Measurements from ENCODE around the gene NINL.
A peak's percentile ranks its signal among the peaks of the same experiment; 100 is the strongest.

The NINL gene

DNA sequence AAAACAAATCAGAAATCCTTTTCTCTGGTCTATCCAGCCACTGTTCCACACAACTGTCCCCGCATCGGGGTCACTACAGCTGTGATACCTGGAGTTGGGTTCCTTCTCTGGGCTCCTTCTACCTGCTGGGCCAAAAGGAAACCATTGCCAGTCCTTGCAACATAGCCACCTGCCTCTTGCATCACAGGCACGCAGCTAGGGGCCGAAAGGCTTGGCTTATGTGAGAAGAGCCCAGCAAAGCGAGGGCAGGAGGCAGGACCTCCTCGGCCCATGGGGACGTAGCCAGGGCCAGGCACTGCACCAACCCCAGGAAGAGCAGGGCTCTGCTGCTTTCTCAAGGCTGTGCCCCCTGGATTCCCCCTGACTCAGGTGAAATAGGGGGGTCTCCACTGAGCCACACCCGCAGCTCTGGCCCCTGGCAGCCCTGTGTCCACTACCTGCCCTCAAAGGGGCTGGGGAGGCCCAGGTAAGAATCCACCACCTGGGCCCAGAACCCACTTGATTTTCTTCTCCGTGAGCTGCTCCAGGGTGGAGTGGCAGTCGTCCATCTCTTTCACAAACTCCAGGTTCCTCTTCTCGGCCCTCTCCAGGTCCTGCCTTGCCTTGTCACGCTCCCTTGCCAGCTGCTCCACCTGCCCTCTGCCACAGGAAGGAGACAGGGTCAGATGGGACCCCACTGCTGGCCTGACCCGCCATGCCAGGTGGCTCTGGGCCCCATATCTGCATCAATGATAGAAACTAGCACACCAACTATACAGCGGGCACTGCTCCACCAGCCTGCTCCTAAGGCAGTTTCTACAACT is 89.0 kb downstream of the NINL start:
- Mint-ChIP-seq H3K36me3 (no peaks in the 10 kb centered on the region), H3K4me3 (no peak overlapping the region), H3K27ac (peak overlapping the region; percentile 9), H3K9me3 (no peaks in the 10 kb centered on the region), H3K4me1 (no peaks in the 10 kb centered on the region)
- ATAC-seq (no peak), DNase-seq (ENCODE audit: low spot score in 2 of 2) (no peak)

DNA sequence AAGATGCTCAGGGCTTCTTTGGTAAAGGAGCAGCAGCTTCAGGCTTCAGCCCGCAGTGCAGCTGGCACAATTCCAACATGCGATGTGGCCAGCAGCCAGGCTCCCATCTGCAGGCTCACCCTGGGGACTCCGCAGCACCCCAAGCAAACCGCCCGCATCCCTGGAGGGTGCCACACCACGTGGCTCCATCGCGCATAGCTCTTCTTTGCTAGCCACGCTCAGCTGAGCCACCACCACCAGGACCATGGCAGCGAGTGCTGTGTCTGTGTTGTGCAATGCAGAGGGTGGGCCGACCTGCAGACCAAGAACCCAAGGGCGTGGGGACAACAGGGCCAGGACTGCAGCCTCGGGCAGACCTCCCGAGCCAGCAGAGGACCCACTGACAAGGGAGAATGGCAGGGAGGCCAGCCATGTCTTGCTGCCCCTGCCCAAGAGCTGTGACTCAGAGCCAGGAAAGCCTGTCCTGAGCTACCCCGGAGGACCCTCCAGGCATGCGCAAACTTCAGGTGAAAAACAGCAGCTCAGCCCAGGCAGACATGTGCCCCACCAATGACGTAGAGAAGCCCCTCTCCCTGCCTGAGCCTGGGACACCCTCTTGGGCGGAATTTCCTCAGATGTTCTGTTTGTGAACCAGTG is 90.0 kb downstream of the NINL start:
- Mint-ChIP-seq H3K4me1 (no peaks in the 10 kb centered on the region), H3K27ac (no peak overlapping the region), H3K4me3 (no peak overlapping the region), H3K36me3 (no peaks in the 10 kb centered on the region), H3K9me3 (no peaks in the 10 kb centered on the region)
- ATAC-seq (no peak), DNase-seq (ENCODE audit: low spot score in 2 of 2) (no peak)

DNA sequence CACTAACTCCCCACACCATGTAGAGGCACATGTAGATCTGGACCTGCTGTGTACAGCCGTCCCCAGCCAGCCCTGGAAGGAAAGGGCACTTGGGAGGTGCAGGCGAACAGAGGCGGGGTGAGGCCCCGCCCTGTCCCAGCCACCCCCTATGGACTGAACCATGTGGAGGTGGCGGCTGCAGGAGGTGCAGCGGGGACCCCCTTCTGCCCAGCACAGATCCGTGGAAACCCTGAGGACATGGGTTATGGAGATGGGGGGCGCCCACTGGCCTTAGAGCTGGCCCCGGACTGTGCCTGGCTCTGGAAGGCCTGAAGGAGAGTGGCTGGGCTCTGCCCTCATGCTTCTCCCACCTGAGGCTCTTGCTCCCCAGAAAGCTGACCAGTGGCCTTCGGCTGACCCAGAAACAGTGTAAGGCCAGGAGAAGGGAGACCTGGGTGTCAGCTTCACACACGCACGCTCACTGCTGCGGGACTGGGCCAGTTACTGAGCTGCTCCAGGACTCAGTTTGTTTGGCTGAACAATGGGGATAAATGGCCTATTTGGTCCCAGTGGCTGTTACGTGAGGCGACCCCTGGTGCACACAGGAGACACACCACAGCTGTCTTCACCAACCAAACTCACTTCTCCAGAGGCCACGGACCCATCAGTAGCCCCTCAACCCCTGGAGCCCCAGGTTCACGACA is 90.7 kb downstream of the NINL start:
- no peaks in the 10 kb centered on the region for H3K4me1 Mint-ChIP-seq
- H3K9me3 Mint-ChIP-seq = no peaks in the 10 kb centered on the region
- H3K36me3 Mint-ChIP-seq = no peaks in the 10 kb centered on the region
- DNase-seq (ENCODE audit: low spot score in 2 of 2) (no peak), ATAC-seq (no peak)
- no peak overlapping the region for H3K27ac Mint-ChIP-seq
- no peak overlapping the region for H3K4me3 Mint-ChIP-seq

DNA sequence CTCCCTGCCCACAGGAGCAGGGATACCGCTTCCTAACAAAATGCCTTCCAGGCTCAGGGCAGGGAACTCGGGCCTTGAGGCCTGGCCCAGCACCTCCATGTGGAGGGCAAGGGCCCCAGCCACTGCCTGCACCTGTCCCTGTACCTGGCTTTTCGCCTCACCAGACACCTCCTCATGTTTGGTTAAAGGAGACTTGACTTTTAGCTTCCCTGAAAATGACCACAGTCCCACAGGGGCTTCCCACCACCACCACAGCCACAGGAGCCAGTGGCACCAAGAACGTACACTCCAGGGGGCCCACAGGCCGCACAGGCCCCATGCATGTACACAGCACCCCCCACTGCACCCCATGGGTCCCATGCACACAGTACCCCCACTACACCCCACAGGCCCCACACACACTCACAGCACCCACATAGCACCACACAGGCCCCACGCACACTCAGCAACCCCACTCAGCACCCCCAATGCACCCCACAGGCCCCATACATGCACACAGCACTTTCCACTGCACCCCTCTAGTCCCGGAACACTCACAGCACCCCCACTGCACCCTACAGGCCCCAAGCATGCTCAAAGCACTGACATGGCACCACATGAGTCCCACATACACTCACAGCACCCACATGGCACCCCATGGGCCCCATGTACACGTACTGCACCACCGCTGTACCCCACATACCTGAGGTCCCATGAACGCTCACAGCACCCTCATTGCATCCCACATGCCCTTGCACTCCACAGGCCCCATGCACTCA is 91.4 kb downstream of the NINL start:
- Mint-ChIP-seq H3K4me3 (no peak overlapping the region), H3K27ac (no peak overlapping the region), H3K36me3 (no peaks in the 10 kb centered on the region), H3K9me3 (no peaks in the 10 kb centered on the region), H3K4me1 (no peaks in the 10 kb centered on the region)
- ATAC-seq (no peak), DNase-seq (ENCODE audit: low spot score in 2 of 2) (no peak)

DNA sequence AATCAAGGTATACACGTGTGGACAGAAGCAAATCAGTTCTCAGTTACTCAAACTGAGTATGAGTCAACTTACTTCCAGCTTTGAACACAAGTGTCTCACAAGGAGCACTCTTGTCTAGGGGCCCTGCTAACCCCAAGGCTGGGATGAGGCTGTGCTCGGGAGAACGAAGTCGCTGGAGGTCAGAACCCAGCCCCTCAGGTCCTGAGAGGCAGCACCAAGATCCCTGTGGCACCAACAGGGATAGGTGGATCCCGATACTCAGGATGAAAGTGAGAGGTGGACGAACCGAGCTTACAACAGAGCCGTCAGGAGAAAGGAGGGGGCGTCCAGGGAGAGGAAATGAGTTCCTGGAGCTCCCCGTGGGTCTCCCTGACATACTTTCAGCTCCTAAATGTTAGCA is 92.2 kb downstream of the NINL start:
- Mint-ChIP-seq H3K9me3 (no peaks in the 10 kb centered on the region), H3K36me3 (no peaks in the 10 kb centered on the region), H3K4me1 (no peaks in the 10 kb centered on the region), H3K4me3 (no peak overlapping the region), H3K27ac (no peak overlapping the region)
- DNase-seq (ENCODE audit: low spot score in 2 of 2) (no peak), ATAC-seq (no peak)

DNA sequence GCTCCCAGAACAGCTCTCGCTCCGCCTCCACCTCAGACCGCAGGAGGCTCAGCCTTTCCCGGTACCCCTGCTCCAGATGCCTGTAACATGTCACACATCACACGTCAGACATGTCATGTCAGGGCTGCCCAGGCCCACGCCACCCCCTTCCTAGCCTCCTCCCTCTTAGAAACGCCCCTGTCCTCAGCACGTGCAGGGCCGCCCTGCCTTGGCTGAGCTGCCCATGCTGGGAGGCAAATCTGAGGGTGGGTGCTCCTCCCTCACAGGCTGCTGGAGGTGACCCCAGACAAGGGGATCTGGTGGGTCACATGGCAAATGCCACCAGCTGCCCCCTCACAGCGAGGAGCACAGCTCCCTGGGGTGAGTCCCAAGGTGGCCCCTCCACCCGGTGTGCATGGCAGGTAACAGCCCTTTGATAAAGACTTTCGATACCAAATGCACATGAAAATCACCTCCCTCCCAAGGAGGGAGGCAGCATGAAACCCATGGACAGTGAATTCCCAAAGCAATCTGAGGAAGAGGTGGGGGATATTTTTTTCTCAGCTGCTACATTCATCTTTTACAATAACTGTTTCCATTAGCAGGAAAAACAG is 93.8 kb downstream of the NINL start:
- no peaks in the 10 kb centered on the region for H3K9me3 Mint-ChIP-seq
- no peak overlapping the region for H3K27ac Mint-ChIP-seq
- no peak for ATAC-seq
- DNase-seq (ENCODE audit: low spot score in 2 of 2) = no peak
- no peak overlapping the region for H3K4me3 Mint-ChIP-seq
- H3K36me3 Mint-ChIP-seq = no peaks in the 10 kb centered on the region
- H3K4me1 Mint-ChIP-seq = peaks cover 1% of the 10 kb centered on the region

DNA sequence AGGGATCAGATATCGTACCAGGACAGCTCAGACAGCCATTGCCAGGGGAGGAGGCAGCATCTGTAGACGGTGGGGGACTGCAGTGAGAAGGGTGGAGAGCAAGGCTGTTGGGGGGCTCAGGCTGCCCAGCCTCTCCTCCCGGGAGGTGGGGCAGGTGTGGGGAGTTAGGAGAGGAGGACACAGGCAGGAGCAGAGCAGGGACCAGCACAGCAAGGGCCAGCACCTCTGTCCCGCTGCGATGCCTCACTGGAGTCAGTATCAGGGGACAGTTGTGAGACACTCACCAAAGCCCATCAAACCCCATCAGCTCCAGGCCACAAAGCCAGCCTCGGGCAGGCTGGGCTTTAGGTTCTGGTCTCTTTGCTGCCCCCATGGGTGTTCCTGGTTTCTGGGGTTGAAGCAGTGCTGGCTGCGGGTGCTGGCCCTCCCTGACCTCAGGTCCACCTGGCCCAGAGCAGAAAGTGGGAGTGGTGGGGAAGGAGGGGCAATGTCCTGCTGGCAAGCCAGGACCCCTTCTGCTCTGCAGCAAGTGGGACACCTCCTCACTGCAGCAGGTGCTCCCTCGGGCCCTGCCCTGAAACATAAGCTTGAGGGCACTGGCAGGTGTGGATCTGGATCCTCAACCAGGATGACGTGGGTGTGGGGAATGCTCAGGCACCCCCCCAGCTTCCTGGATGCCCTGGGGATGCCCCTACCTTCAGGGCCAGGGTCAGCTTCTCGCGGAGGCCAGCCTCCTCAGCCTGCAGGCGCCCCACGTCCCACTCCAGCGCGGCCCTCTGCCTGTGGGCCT is 94.5 kb downstream of the NINL start:
- H3K4me1 Mint-ChIP-seq = peaks cover 6% of the 10 kb centered on the region
- DNase-seq (ENCODE audit: low spot score in 2 of 2) (no peak), ATAC-seq (no peak)
- no peak overlapping the region for H3K27ac Mint-ChIP-seq
- H3K4me3 Mint-ChIP-seq = no peak overlapping the region
- no peaks in the 10 kb centered on the region for H3K9me3 Mint-ChIP-seq
- H3K36me3 Mint-ChIP-seq = no peaks in the 10 kb centered on the region

DNA sequence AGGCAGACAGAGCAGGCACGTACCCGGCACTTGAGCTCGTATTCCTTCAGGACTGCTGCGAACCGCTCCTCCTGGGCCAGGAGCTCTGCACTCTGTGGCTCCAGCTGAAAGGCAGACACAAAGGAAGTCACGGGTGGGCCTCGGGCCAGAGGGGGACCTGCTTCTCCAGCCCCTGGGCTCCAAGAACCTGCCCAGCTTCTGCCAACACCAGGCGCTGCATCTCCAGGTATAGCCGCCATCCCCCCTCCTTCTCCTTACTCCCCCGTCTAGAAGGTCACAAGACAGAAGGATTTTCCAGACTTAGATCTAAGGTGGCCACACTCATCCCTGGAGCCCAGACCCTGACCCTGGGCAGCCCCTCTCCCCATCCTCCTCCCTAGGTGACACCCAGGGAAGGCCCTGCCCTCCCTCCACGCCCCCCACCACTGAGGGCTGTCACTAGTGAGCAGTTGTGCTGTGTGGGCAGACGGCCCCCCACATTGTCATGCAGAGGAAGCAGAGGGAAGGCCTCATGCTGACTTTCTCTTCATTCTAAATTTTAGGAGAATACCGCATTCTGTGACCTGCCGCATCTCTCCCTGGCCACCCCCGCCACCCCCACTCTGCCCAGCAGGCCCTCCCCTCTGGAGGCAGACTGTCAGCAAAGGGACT is 96.0 kb downstream of the NINL start:
- H3K4me3 Mint-ChIP-seq = no peak overlapping the region

DNA sequence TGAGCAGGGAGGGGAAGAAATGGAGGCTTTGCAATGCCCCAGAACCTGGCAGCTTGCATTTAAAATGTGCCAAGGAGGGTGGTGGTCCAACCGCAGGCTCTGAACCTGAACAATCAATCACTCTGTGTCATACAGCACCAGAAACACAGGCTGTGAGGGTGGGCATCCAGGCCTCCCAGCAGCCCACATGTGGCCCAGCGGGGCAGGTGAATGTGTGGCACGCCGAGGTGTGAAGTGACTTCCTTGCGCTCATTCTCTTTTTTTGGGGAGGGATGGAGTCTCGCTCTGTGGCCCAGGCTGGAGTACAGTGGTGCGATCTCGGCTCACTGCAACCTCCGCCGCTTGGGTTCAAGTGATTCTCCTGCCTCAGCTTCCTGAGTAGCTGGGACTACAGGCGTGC is 97.4 kb downstream of the NINL start:
- Mint-ChIP-seq H3K9me3 (no peaks in the 10 kb centered on the region), H3K36me3 (no peaks in the 10 kb centered on the region), H3K4me3 (no peak overlapping the region), H3K4me1 (peaks cover 18% of the 10 kb centered on the region), H3K27ac (no peak overlapping the region)
- ATAC-seq (no peak), DNase-seq (ENCODE audit: low spot score in 2 of 2) (no peak)

More for the DNA sequence above, 96.0 kb downstream of the NINL start:
- H3K4me1 Mint-ChIP-seq = peaks cover 16% of the 10 kb centered on the region
- DNase-seq (ENCODE audit: low spot score in 2 of 2) = no peak
- no peaks in the 10 kb centered on the region for H3K36me3 Mint-ChIP-seq
- no peak for ATAC-seq
- H3K9me3 Mint-ChIP-seq = no peaks in the 10 kb centered on the region
- no peak overlapping the region for H3K27ac Mint-ChIP-seq

DNA sequence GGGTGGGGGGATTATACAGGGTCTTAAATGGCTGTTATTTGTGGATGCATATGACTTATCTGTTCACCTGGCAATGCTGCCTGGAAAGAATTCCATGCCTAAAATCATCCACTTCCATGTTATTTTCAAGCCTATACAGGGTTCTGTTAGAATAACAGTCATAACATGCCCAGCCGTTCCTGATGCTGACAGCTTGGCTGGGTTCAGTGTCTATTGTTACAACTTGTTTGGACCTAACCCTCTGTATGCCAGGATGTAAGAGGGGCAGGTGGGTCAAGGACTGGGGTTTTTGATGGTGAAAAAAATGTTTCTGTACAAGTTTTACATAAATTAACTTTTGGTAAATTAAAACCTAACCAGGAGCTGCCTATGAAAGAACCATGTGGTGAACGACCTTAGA is 98.0 kb downstream of the NINL start:
- Mint-ChIP-seq H3K36me3 (no peaks in the 10 kb centered on the region), H3K4me1 (peaks cover 18% of the 10 kb centered on the region), H3K9me3 (no peaks in the 10 kb centered on the region), H3K4me3 (no peak overlapping the region), H3K27ac (no peak overlapping the region)
- no peak for ATAC-seq
- no peak for DNase-seq (ENCODE audit: low spot score in 2 of 2)

DNA sequence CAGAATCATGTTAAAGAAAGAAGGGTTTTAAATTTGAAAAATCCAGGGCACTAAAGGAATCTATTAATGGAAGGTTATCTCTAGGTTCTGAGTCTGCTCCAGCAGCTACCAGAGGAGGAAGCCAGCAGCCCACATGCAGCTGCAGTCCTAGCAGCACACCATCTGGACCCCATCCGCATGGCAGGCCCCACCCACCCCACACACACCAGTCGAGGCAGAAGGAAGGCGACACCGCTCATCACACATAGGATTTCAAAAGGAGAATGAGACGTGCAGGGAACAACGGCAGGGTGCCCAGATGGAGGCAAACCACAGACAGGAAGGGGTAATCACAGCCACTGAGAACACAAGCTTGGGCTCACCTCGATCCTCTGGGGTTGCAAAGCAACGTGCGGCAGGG is 99.0 kb downstream of the NINL start:
- H3K9me3 Mint-ChIP-seq = no peaks in the 10 kb centered on the region
- no peak overlapping the region for H3K4me3 Mint-ChIP-seq
- ATAC-seq = no peak
- no peaks in the 10 kb centered on the region for H3K36me3 Mint-ChIP-seq
- DNase-seq (ENCODE audit: low spot score in 2 of 2) = no peak
- H3K27ac Mint-ChIP-seq = no peak overlapping the region
- peaks cover 18% of the 10 kb centered on the region for H3K4me1 Mint-ChIP-seq

DNA sequence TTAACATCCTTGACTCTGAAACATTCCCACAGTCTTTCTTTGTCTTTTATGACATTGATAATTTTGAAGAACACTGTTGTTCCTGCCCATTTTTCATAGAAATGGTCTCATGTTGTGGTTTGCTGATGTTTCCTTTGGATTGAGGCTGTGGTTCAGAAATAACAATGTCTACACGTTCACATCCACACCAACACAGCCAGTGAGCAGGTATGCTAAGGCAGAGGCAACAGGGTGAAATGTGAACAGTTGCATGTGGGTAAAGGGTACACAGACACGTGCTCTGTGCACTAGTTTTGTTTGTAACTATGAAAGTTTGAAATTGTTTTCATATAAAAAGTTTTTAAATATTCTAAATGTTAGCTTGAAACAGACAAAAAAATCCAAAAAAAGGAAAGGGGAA is 99.5 kb downstream of the NINL start:
- no peak overlapping the region for H3K4me3 Mint-ChIP-seq
- H3K36me3 Mint-ChIP-seq = no peaks in the 10 kb centered on the region
- no peak for ATAC-seq
- no peak for DNase-seq (ENCODE audit: low spot score in 2 of 2)
- no peak overlapping the region for H3K27ac Mint-ChIP-seq
- no peaks in the 10 kb centered on the region for H3K9me3 Mint-ChIP-seq
- H3K4me1 Mint-ChIP-seq = peaks cover 18% of the 10 kb centered on the region

DNA sequence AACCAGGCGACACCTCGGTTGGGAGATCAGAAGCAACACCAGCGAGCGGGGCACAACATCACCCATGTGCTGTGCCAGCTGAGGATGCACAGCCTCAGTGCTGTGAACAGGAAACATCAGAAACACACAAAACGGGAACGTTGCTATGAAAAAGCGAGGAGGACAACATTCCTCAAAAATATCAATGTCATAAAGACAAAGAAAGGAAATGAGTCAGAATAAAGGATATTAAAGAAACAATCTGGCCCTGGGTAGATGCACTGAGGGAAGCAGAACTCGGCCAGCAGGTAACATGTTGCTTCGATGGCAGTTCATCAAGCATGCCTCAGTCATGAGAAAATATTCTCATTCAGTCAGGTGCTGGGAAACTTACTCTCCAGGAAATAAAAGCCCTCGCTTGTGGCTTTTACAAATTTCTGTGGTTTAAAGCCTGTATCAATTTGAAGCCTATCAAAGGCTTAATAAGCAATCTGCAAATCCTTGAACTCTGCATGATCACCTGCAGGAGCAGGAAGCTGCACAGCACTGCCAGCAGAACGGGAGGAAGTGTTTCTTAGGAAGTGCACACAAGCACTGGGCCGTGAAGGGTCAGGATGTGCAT is 100.3 kb downstream of the NINL start:
- H3K27ac Mint-ChIP-seq = no peak overlapping the region
- DNase-seq (ENCODE audit: low spot score in 2 of 2) (no peak), ATAC-seq (no peak)
- no peaks in the 10 kb centered on the region for H3K36me3 Mint-ChIP-seq
- no peak overlapping the region for H3K4me3 Mint-ChIP-seq
- peaks cover 18% of the 10 kb centered on the region for H3K4me1 Mint-ChIP-seq
- H3K9me3 Mint-ChIP-seq = no peaks in the 10 kb centered on the region
